Heart left ventricle (tissue), 16 donors: ENCODE measurements around the gene TAT. TPM values are rescaled to one million over a fixed set of nuclear protein-coding genes. Genes with fewer than 3 reads are reported as not detected.

ENCODE experiments used
- ATAC-seq, 4 donors: fragments of 200-7000 bp; cut with Tn5 transposase; one replicate each; pipeline ENCODE4 v1.9.1; 2020 to 2022; ENCODE audit warnings: moderate library complexity in 4 of 4, mild to moderate bottlenecking in 3 of 4, moderate number of reproducible peaks in 1 of 4
- DNase-seq, 5 donors: peaks; one replicate each; pipeline ENCODE4 v3.0.0-alpha.2; 2020
- H3K27ac ChIP-seq, 12 donors: fragments of 200-600 bp; sonication (generic) in 4 of 12; one replicate each; pipeline versions ENCODE4 v1.5.0 to v1.8.0; 2016 to 2022; ENCODE audit warnings: mild to moderate bottlenecking in 2 of 12
- H3K27me3 ChIP-seq, 9 donors: fragments of 200-600 bp; sonication (generic) in 2 of 9; one replicate each; pipeline versions ENCODE4 v1.5.1 to v1.8.0; 2016 to 2022; ENCODE audit warnings: mild to moderate bottlenecking in 3 of 9
- H3K36me3 ChIP-seq, 9 donors: fragments of 200-600 bp; sonication (generic) in 2 of 9; one replicate each; pipeline versions ENCODE4 v1.5.0 to v1.8.0; 2018 to 2022; ENCODE audit warnings: mild to moderate bottlenecking in 2 of 9
- H3K4me1 ChIP-seq, 12 donors: fragments of 200-600 bp; sonication (generic) in 4 of 12; one replicate each; pipeline versions ENCODE4 v1.5.0 to v1.8.0; 2016 to 2022; ENCODE audit warnings: mild to moderate bottlenecking in 3 of 12
- H3K4me3 ChIP-seq, 12 donors: fragments of 200-600 bp; sonication (generic) in 4 of 12; one replicate each; pipeline versions ENCODE4 v1.5.0 to v1.8.0; 2017 to 2022; ENCODE audit warnings: mild to moderate bottlenecking in 9 of 12, moderate library complexity in 4 of 12
- H3K9me3 ChIP-seq, 12 donors: fragments of 200-600 bp; sonication (generic) in 4 of 12; one replicate each; pipeline versions ENCODE4 v1.5.0 to v1.8.0; 2016 to 2022; ENCODE audit warnings: mild to moderate bottlenecking in 1 of 12
- CTCF ChIP-seq, 12 donors: fragments of 200-600 bp; sonication (generic) in 4 of 12; IDR thresholded peaks; one replicate each; pipeline versions ENCODE4 v1.5.0 to v1.8.0; 2018 to 2022; ENCODE audit warnings: antibody characterized with exemption in 12 of 12, mild to moderate bottlenecking in 5 of 12
- POLR2A ChIP-seq, 2 donors: fragments of 450-650 bp; IDR thresholded peaks; one replicate each; pipeline ENCODE4 v1.6.1; 2017; ENCODE audit warnings: antibody characterized with exemption in 2 of 2, mild to moderate bottlenecking in 2 of 2, moderate library complexity in 2 of 2
- WGBS, 4 donors: extraction: QIAGEN DNeasy Blood & Tissue Kit in 2 of 4; methylation state at CpG; one replicate each; pipeline versions ENCODE4 v1.1.5 to v1.1.7; 2013 to 2018; 5-methylcytosine and 5-hydroxymethylcytosine counted together
- intact Hi-C, 10 donors: fragments of 100-400 bp; cut with DNase I; formaldehyde crosslinking; loops; one replicate each; pipeline versions ENCODE4 v1.11.1 to v1.14.2; 2022
- polyA plus RNA-seq, 2 donors: library from polyadenylated mRNA; stranded (reverse); fragments of 200-250 nt; gene quantifications; one replicate each; pipeline ENCODE4 v1.2.3, GENCODE V29; 2013
- total RNA-seq, 9 donors: library from RNA; depleted of rRNA in 2 of 9; stranded (reverse); fragments of >200 nt in 2 of 9; fragmentation: NEBNext Ultra II Directional in 3 of 9; extraction: Animal tissue kit (Norgen Biotek cat#: 25700) in 3 of 9; gene quantifications; one replicate each; pipeline versions ENCODE4 v1.1.0 to v1.2.4, GENCODE V29; 2016 to 2023
- donor health status: ischemic (EF 13 %, LVEDD 7.1; RV severe dilation, severe dysfunction).
- donor health status: healthy with polysubstance abuse.
- donor health status: DM: no; HTN: yes; CAD: no.
- donor health status: DM: no; HTN: no; CAD: no.
- donor health status: ischemic (EF 25% LVEDD 6.9; RV normal size, moderate dysfunction).
- donor health status: ischemic (EF 25% LVEDD 5.7; RV mildly dilated, moderate dysfunction).
- donor health status: healthy.
- donor health status: DM: yes; HTN: yes; CAD: no.
- donor health status: ischemic (EF 35%, LVEDD 5.7; RV mildly dilated, moderate dysfunction).
- donor health status: nonischemic (EF 11% LVEDD 7.7; RV severe dilation, severe dysfunction).
- donor health status: DM: yes; HTN: yes; CAD: no.
- donor health status: PGD.
- donor health status: ischemic (EF 29% LVEDD 5.4; RV normal size, mild dysfunction).
- donor health status: nonischemic (EF 23%, LVEDD 6.1; RV moderate dilation, normal function).

The TAT gene
- total and polyA plus RNA-seq, 11 donors = 0.05 to 0.50 TPM; not detected in 9

GRCh38 chr16:71524566-71525553 lies 52.0 kb downstream of the TAT start:
- intact Hi-C loops = no loop called here
- peaks cover 0 to 46% (median 8%) of the 10 kb centered on the region in 9 donors for H3K27me3 ChIP-seq
- no peak overlapping the region for H3K4me3 ChIP-seq
- H3K4me1 ChIP-seq = peaks cover 0 to 6% (median 0%) of the 10 kb centered on the region in 12 donors
- WGBS, 4 donors = 49 to 55% (median 53%) methylated on average over 16 of the region's 16 CpGs
- no peak overlapping the region for H3K27ac ChIP-seq
- DNase-seq (no peak), ATAC-seq (no peak)
- TF ChIP-seq POLR2A (IDR thresholded peaks at IDR 0.05) (no peak), CTCF (IDR thresholded peaks at IDR 0.05) (no peak)
- no peaks in the 10 kb centered on the region for H3K36me3 ChIP-seq
- H3K9me3 ChIP-seq = no peaks in the 10 kb centered on the region

GRCh38 chr16:71520550-71520949 lies 56.3 kb downstream of the TAT start:
- no peak overlapping the region for H3K4me3 ChIP-seq
- H3K27me3 ChIP-seq = peaks cover 0 to 12% (median 0%) of the 10 kb centered on the region in 9 donors
- H3K36me3 ChIP-seq = no peaks in the 10 kb centered on the region
- ATAC-seq (no peak), DNase-seq (no peak)
- H3K4me1 ChIP-seq = no peaks in the 10 kb centered on the region
- H3K9me3 ChIP-seq = no peaks in the 10 kb centered on the region
- WGBS, 4 donors = 63 to 81% (median 81%) methylated on average over 3 of the region's 3 CpGs
- H3K27ac ChIP-seq = no peak overlapping the region
- intact Hi-C loops = no loop called here
- TF ChIP-seq POLR2A (IDR thresholded peaks at IDR 0.05) (no peak), CTCF (IDR thresholded peaks at IDR 0.05) (no peak)

Other genes starting within 250 kb of the TAT start
- 10 to 100 TPM in 1 of 9 donors, 1 to 10 TPM in 3, under 1 TPM in 3, not detected in 2; 0.35 to 76.2 (median 1.1) TPM for gene CALB2, start 218.4 kb downstream of the TAT start, total RNA-seq
- under 1 TPM; 0.38 to 0.86 TPM for gene CALB2, start 218.4 kb downstream of the TAT start, polyA plus RNA-seq
- not detected for gene TLE7, start 135.0 kb downstream of the TAT start, total RNA-seq
- gene TLE7, start 135.0 kb downstream of the TAT start, polyA plus RNA-seq = not detected
- 1 to 10 TPM; 2.7 to 7.4 (median 5.3) TPM for gene ZNF23, start 114.8 kb downstream of the TAT start, total RNA-seq
- 1 to 10 TPM; 4.3 to 4.7 TPM for gene ZNF23, start 114.8 kb downstream of the TAT start, polyA plus RNA-seq
- gene ZNF19, start 87.8 kb downstream of the TAT start, total RNA-seq = 1 to 10 TPM in 7 of 9 donors, under 1 TPM in 2; 0.40 to 2.7 (median 2.0) TPM
- under 1 TPM; 0.73 to 0.99 TPM for gene ZNF19, start 87.8 kb downstream of the TAT start, polyA plus RNA-seq
- under 1 TPM in 1 of 9 donors, not detected in 8; 0.57 TPM for gene CHST4, start 50.7 kb downstream of the TAT start, total RNA-seq
- gene CHST4, start 50.7 kb downstream of the TAT start, polyA plus RNA-seq = not detected
- gene MARVELD3, start 49.1 kb upstream of the TAT start, total RNA-seq = under 1 TPM in 1 of 9 donors, not detected in 8; 0.14 TPM
- gene MARVELD3, start 49.1 kb upstream of the TAT start, polyA plus RNA-seq = not detected
- 1 to 10 TPM; 2.5 to 7.4 (median 3.6) TPM for gene PHLPP2, start 147.6 kb upstream of the TAT start, total RNA-seq
- 1 to 10 TPM in 1 of 2 donors, under 1 TPM in 1; 0.99 to 1.6 TPM for gene PHLPP2, start 147.6 kb upstream of the TAT start, polyA plus RNA-seq
- 10 to 100 TPM; 32.1 to 60.5 (median 37.1) TPM for gene AP1G1, start 231.7 kb upstream of the TAT start, total RNA-seq
- 10 to 100 TPM; 10.5 to 33.0 TPM for gene AP1G1, start 231.7 kb upstream of the TAT start, polyA plus RNA-seq